ENCODE measurements around the gene VAMP2.

The VAMP2 gene

GRCh38 chr17:8151120-8151640 is 11.6 kb downstream of the VAMP2 start:
- DNase-seq (ENCODE audit: low spot score) = peak; percentile 93
- TF ChIP-seq CTCF (IDR thresholded peaks at IDR 0.05; ENCODE audit: extremely low read depth, insufficient read depth, missing control alignments) = no peak
- in situ Hi-C loops (cut with MboI; ENCODE audit: low pct_unique_long_range_greater_than_20kb, low sequenced_read_pairs, unreplicated experiment) = no loop called here

- in situ Hi-C loops (cut with MboI; ENCODE audit: low pct_unique_long_range_greater_than_20kb, low sequenced_read_pairs, unreplicated experiment) = no loop called here
- DNase-seq (ENCODE audit: low spot score) = no peak
- no peak for TF ChIP-seq CTCF (IDR thresholded peaks at IDR 0.05; ENCODE audit: extremely low read depth, insufficient read depth, missing control alignments)
Measured at GRCh38 chr17:8150194-8151119, 12.3 kb downstream of the VAMP2 start.

- no peak for DNase-seq (ENCODE audit: low spot score)
- in situ Hi-C loops (cut with MboI; ENCODE audit: low pct_unique_long_range_greater_than_20kb, low sequenced_read_pairs, unreplicated experiment) = no loop called here
- no peak for TF ChIP-seq CTCF (IDR thresholded peaks at IDR 0.05; ENCODE audit: extremely low read depth, insufficient read depth, missing control alignments)
Measured at GRCh38 chr17:8149419-8150193, 13.1 kb downstream of the VAMP2 start.

GRCh38 chr17:8148560-8148959 is 14.2 kb downstream of the VAMP2 start:
- in situ Hi-C loops (cut with MboI; ENCODE audit: low pct_unique_long_range_greater_than_20kb, low sequenced_read_pairs, unreplicated experiment) = no loop called here
- TF ChIP-seq CTCF (IDR thresholded peaks at IDR 0.05; ENCODE audit: extremely low read depth, insufficient read depth, missing control alignments) = no peak
- DNase-seq (ENCODE audit: low spot score) = no peak

- no peak for TF ChIP-seq CTCF (IDR thresholded peaks at IDR 0.05; ENCODE audit: extremely low read depth, insufficient read depth, missing control alignments)
- in situ Hi-C loops (cut with MboI; ENCODE audit: low pct_unique_long_range_greater_than_20kb, low sequenced_read_pairs, unreplicated experiment) = no loop called here
- DNase-seq (ENCODE audit: low spot score) = no peak
Measured at GRCh38 chr17:8147805-8148404, 14.8 kb downstream of the VAMP2 start.

- no peak for DNase-seq (ENCODE audit: low spot score)
- TF ChIP-seq CTCF (IDR thresholded peaks at IDR 0.05; ENCODE audit: extremely low read depth, insufficient read depth, missing control alignments) = no peak
- in situ Hi-C loops (cut with MboI; ENCODE audit: low pct_unique_long_range_greater_than_20kb, low sequenced_read_pairs, unreplicated experiment) = no loop called here
Measured at GRCh38 chr17:8147141-8147804, 15.5 kb downstream of the VAMP2 start.
